WTC11 (cell line): ENCODE measurements around the gene MXRA7. TPM values are rescaled to one million over a fixed set of nuclear protein-coding genes. Genes with fewer than 3 reads are reported as not detected.

Experiments
- CBFB ChIP-seq: sonication (generic); formaldehyde crosslinking; IDR thresholded peaks from 2 replicates; pipeline ENCODE4 v1.8.1; 2022; ENCODE audit warnings: mild to moderate bottlenecking, low read depth, missing genetic modification reagents
- FOXJ3 ChIP-seq: sonication (generic); formaldehyde crosslinking; IDR thresholded peaks from 2 replicates; pipeline ENCODE4 v1.9.0; 2021; ENCODE audit warnings: missing genetic modification reagents, mild to moderate bottlenecking, borderline replicate concordance
- OVOL2 ChIP-seq: fragments of 250-450 bp; sonication (Bioruptor Pico); IDR thresholded peaks from 2 replicates; pipeline ENCODE4 v1.9.0; 2021; ENCODE audit warnings: mild to moderate bottlenecking, borderline replicate concordance
- PRRX2 ChIP-seq: fragments of 250-450 bp; sonication (Bioruptor Pico); IDR thresholded peaks from 2 replicates; pipeline ENCODE4 v1.8.0; 2021; ENCODE audit warnings: mild to moderate bottlenecking
- ZBTB21 ChIP-seq: sonication (generic); formaldehyde crosslinking; IDR thresholded peaks from 2 replicates; pipeline ENCODE4 v1.8.1; 2023; ENCODE audit warnings: mild to moderate bottlenecking, missing genetic modification reagents, borderline replicate concordance
- ZNF396 ChIP-seq: fragments of 250-450 bp; sonication (Bioruptor Pico); IDR thresholded peaks from 2 replicates; pipeline ENCODE4 v1.8.0; 2021; ENCODE audit warnings: mild to moderate bottlenecking, moderate library complexity, borderline replicate concordance
- ZNF671 ChIP-seq: fragments of 250-450 bp; sonication (Bioruptor Pico); IDR thresholded peaks from 2 replicates; pipeline ENCODE4 v1.8.0; 2021; ENCODE audit warnings: mild to moderate bottlenecking
- total RNA-seq: library from RNA; stranded (reverse); gene quantifications from 3 replicates; pipeline ENCODE4 v1.2.3, GENCODE V29; 2021
- TF ChIP-seq, protein P1 (sequence below): sonication (generic); formaldehyde crosslinking; IDR thresholded peaks from 2 replicates; pipeline ENCODE4 v1.8.1; 2022; ENCODE audit warnings: mild to moderate bottlenecking, missing genetic modification reagents, moderate library complexity, borderline replicate concordance
- TF ChIP-seq, protein P2 (sequence below): sonication (generic); formaldehyde crosslinking; IDR thresholded peaks from 2 replicates; pipeline ENCODE4 v1.8.0; 2022; ENCODE audit warnings: mild to moderate bottlenecking, missing genetic modification reagents
- TF ChIP-seq, protein P3 (sequence below): fragments of 250-450 bp; sonication (Bioruptor Pico); IDR thresholded peaks from 2 replicates; pipeline ENCODE4 v1.9.0; 2021; ENCODE audit warnings: mild to moderate bottlenecking, borderline replicate concordance
- TF ChIP-seq, protein P4 (sequence below): sonication (generic); formaldehyde crosslinking; IDR thresholded peaks from 2 replicates; pipeline ENCODE4 v1.8.1; 2023; ENCODE audit warnings: mild to moderate bottlenecking, missing genetic modification reagents, borderline replicate concordance
- TF ChIP-seq, protein P5 (sequence below): sonication (generic); formaldehyde crosslinking; IDR thresholded peaks from 2 replicates; pipeline ENCODE4 v1.8.1; 2023; ENCODE audit warnings: mild to moderate bottlenecking, missing genetic modification reagents, moderate library complexity
- TF ChIP-seq, protein P6 (sequence below): sonication (generic); formaldehyde crosslinking; IDR thresholded peaks from 2 replicates; pipeline ENCODE4 v1.8.1; 2023; ENCODE audit warnings: mild to moderate bottlenecking, missing genetic modification reagents

MXRA7 gene
- total RNA-seq, 1 experiment from 2014 or later, result 46.5 TPM

DNA sequence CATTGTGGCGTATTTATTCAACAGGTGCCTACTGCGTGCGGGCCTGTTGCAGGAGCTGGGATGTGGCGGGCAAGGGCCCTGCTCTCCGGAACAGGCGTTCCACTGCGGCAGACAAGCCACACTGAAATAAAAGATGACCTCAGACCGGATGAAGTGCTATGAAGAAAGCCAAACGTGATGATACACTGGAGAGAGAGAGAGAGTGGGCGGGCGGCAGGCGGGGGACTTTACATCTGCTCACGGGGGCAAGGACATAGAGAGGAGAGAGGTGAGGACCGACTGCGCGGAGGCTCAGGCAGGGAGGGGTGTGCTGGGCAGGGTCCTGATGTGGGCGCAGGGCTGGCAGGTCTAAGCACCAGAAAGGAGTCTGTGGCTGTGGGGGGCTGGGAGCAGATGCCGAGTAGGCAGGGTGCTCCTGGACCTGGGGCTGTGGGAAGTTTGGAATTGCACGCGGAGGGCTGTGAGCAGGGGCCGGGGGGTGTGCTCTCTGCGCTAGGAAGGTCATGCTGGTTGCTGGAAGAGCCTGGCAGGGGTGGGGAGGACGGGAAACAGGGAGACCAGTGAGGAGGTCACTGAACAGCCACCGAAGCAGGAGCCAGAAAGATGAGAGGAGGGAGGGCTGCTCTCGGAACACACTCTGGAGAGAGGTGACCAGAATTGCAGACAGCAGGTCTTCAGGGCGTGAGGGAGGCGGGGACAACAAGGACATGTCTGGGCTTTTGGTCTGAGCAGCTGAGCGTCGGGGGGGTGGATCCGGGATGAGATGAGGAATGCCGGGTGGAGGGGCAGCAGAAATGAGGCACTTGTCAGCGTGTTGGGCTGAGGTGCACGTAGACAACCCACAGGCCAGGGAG, 9.9 kb downstream of the MXRA7 start (continued):
- TF ChIP-seq ZNF396 (CRISPR knock-in tag), result no peak
- TF ChIP-seq, protein P1, sequence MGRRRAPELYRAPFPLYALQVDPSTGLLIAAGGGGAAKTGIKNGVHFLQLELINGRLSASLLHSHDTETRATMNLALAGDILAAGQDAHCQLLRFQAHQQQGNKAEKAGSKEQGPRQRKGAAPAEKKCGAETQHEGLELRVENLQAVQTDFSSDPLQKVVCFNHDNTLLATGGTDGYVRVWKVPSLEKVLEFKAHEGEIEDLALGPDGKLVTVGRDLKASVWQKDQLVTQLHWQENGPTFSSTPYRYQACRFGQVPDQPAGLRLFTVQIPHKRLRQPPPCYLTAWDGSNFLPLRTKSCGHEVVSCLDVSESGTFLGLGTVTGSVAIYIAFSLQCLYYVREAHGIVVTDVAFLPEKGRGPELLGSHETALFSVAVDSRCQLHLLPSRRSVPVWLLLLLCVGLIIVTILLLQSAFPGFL (CRISPR knock-in tag), result no peak
- no peak for TF ChIP-seq FOXJ3 (CRISPR knock-in tag)
- TF ChIP-seq ZBTB21 (CRISPR knock-in tag), result no peak
- no peak for TF ChIP-seq PRRX2
- TF ChIP-seq OVOL2 (CRISPR knock-in tag), result no peak
- TF ChIP-seq, protein P2, sequence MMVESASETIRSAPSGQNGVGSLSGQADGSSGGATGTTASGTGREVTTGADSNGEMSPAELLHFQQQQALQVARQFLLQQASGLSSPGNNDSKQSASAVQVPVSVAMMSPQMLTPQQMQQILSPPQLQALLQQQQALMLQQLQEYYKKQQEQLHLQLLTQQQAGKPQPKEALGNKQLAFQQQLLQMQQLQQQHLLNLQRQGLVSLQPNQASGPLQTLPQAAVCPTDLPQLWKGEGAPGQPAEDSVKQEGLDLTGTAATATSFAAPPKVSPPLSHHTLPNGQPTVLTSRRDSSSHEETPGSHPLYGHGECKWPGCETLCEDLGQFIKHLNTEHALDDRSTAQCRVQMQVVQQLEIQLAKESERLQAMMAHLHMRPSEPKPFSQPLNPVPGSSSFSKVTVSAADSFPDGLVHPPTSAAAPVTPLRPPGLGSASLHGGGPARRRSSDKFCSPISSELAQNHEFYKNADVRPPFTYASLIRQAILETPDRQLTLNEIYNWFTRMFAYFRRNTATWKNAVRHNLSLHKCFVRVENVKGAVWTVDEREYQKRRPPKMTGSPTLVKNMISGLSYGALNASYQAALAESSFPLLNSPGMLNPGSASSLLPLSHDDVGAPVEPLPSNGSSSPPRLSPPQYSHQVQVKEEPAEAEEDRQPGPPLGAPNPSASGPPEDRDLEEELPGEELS, result no peak
- TF ChIP-seq, protein P3, sequence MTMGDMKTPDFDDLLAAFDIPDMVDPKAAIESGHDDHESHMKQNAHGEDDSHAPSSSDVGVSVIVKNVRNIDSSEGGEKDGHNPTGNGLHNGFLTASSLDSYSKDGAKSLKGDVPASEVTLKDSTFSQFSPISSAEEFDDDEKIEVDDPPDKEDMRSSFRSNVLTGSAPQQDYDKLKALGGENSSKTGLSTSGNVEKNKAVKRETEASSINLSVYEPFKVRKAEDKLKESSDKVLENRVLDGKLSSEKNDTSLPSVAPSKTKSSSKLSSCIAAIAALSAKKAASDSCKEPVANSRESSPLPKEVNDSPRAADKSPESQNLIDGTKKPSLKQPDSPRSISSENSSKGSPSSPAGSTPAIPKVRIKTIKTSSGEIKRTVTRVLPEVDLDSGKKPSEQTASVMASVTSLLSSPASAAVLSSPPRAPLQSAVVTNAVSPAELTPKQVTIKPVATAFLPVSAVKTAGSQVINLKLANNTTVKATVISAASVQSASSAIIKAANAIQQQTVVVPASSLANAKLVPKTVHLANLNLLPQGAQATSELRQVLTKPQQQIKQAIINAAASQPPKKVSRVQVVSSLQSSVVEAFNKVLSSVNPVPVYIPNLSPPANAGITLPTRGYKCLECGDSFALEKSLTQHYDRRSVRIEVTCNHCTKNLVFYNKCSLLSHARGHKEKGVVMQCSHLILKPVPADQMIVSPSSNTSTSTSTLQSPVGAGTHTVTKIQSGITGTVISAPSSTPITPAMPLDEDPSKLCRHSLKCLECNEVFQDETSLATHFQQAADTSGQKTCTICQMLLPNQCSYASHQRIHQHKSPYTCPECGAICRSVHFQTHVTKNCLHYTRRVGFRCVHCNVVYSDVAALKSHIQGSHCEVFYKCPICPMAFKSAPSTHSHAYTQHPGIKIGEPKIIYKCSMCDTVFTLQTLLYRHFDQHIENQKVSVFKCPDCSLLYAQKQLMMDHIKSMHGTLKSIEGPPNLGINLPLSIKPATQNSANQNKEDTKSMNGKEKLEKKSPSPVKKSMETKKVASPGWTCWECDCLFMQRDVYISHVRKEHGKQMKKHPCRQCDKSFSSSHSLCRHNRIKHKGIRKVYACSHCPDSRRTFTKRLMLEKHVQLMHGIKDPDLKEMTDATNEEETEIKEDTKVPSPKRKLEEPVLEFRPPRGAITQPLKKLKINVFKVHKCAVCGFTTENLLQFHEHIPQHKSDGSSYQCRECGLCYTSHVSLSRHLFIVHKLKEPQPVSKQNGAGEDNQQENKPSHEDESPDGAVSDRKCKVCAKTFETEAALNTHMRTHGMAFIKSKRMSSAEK, result no peak
- no peak for TF ChIP-seq CBFB (CRISPR knock-in tag)
- TF ChIP-seq, protein P4, sequence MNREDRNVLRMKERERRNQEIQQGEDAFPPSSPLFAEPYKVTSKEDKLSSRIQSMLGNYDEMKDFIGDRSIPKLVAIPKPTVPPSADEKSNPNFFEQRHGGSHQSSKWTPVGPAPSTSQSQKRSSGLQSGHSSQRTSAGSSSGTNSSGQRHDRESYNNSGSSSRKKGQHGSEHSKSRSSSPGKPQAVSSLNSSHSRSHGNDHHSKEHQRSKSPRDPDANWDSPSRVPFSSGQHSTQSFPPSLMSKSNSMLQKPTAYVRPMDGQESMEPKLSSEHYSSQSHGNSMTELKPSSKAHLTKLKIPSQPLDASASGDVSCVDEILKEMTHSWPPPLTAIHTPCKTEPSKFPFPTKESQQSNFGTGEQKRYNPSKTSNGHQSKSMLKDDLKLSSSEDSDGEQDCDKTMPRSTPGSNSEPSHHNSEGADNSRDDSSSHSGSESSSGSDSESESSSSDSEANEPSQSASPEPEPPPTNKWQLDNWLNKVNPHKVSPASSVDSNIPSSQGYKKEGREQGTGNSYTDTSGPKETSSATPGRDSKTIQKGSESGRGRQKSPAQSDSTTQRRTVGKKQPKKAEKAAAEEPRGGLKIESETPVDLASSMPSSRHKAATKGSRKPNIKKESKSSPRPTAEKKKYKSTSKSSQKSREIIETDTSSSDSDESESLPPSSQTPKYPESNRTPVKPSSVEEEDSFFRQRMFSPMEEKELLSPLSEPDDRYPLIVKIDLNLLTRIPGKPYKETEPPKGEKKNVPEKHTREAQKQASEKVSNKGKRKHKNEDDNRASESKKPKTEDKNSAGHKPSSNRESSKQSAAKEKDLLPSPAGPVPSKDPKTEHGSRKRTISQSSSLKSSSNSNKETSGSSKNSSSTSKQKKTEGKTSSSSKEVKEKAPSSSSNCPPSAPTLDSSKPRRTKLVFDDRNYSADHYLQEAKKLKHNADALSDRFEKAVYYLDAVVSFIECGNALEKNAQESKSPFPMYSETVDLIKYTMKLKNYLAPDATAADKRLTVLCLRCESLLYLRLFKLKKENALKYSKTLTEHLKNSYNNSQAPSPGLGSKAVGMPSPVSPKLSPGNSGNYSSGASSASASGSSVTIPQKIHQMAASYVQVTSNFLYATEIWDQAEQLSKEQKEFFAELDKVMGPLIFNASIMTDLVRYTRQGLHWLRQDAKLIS, result no peak
- TF ChIP-seq, protein P5, sequence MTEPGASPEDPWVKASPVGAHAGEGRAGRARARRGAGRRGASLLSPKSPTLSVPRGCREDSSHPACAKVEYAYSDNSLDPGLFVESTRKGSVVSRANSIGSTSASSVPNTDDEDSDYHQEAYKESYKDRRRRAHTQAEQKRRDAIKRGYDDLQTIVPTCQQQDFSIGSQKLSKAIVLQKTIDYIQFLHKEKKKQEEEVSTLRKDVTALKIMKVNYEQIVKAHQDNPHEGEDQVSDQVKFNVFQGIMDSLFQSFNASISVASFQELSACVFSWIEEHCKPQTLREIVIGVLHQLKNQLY (CRISPR knock-in tag), result no peak
- TF ChIP-seq, protein P6, sequence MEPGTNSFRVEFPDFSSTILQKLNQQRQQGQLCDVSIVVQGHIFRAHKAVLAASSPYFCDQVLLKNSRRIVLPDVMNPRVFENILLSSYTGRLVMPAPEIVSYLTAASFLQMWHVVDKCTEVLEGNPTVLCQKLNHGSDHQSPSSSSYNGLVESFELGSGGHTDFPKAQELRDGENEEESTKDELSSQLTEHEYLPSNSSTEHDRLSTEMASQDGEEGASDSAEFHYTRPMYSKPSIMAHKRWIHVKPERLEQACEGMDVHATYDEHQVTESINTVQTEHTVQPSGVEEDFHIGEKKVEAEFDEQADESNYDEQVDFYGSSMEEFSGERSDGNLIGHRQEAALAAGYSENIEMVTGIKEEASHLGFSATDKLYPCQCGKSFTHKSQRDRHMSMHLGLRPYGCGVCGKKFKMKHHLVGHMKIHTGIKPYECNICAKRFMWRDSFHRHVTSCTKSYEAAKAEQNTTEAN (CRISPR knock-in tag), result no peak
- no peak for TF ChIP-seq ZNF671
